ENCODE measurements around the gene SLC7A14.

SLC7A14 gene

DNA sequence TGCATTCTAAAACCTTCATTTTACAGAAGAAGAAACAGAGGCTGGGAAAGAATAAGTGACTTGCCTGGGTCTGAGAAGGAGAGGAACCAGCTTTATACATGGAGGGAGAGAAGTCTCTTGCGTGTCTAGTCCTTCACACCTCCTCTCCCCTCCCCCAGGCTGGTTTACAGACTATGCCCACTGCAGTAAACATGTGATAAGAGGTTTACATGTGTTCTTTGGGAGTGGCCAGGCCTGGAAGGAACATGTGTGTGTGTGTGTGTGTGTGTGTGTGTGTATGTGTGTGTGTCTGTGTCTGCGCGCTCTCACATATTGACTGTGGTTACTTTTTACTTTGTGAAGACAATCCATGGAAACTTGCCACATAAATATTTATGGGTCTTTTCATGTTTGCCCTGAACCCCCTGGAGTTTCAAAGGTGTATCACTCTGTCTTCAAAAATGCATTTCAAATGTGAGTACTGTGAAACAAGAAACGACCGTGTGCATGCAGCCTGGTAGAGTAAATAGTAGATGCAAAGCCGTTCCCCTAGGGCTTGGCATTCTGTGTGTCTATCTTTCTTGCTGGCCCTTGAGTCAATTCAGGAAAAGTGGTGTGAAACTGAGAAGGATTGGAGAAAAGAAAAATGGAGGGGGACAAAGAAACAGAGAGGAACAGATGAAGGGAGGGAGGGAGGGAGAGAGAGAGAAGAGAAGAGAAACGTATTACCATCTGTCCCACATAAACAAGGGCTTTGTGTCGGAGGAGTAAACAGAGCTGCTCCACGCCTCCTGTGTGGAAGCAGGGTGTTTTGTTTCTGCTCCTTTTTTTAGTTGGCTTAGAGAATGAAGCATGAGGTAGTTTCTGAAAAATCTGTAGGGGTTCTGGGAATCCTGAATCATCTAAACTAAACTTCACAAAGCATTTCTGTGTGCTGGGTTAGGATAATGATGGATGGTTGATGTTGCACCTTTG lies 115.5 kb downstream of the SLC7A14 start:
- no peak for DNase-seq (ENCODE audit: low spot score)

DNA sequence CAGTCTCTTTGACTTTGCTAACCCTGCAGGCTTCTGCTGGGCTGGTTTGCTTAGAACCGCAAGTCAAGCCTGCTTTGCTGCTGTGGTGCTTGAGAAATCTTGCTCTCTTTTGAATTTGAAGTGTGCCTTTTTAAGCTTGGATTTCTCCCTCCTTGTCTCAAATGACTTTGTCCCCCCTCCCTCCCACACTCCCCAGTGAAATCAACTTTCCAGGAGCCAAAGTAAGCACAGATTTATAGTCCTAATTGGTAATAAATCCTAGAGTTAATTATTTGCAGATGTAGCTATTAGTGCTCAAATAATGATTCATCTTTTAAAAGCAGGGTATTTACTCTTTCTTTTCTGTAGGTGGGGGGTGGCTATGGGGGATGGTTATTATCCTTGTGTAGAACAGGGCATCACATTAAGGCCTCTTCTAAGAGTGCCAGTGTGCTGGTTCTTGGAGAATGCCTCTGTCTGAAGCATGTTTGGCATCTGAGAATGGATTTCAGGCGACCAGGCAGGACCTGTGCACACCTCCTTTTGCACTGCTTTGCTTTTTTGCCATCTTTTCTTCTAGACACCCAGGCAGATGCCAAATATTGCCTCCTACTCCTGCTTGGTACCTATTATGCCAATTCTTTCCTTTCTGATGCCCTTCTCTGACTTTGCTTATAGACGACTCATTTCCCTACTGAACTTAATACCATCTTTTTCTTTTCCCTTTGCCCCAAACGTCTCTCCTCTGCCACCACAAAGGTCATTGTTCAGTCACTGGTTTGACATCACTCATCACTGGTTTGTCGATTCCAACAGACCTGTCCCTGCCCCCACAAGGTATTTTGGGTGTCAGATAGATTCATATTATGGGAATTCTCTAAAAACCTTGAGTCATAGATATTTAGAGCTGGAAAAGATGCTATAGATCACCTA lies 116.5 kb downstream of the SLC7A14 start:
- no peak for DNase-seq (ENCODE audit: low spot score)

DNA sequence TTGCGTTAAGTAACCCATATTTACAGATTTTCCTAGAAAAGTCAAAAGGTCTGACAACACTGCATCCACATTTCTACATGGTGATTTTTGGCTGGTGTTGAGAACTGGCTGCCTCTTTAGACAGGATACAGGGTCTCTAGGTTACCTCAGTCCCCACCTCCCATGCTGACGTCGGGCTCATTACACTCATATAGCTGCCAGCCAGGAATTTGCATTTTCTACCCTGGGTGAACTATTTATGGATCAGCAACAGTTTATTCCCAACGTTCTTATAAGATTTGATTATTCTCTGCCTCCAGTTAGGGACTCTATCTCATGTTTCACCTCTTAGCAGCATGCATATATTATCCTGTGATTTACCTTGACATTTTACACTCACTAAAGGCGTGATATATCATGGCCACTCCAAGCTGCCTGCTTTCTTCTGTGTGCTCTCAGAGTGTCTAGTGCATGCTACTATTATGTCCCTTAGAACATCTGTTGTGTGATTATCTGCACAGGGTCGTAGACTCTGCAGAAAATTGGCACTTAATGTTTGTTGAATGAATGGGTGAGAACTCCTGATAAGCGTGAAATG lies 118.2 kb downstream of the SLC7A14 start:
- no peak for DNase-seq (ENCODE audit: low spot score)

DNA sequence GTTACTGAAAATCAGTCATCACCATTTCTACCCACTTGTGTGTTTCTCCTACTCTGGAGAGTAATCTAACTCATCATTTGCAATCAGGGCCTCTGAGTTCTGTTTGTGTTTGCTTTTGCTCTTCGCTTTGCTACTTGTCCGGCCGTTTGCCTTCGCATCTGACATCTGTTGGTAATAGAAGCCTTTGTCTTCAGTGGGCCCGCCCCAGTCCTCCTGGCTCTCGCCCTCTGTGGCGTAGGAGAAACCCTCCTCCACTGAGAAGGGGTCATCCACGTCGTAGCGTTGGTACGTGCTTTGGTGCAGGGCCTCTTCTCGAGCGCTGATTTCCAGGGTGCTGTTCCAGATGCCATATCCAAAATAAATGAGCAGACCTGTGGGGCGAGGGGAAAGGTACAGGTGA lies 118.9 kb downstream of the SLC7A14 start:
- no peak for DNase-seq (ENCODE audit: low spot score)

DNA sequence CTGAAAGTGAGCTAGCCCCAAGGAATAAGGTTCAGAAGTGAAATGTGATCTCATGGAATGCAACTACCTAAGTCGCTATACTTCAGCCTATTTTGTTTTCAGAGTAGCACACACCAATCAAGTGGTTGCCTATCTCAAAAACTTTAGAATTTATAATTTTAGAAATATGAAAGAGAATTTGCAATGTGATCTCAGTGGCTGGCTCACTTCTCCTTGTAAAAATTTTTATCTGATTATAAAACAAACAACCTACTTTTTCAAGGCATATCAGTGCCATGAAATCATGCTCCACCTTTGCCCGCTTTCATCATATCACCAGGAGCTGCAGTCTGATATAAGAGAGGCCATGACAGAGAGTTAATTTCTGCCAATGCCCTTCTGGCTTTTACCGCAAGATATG lies 119.9 kb downstream of the SLC7A14 start:
- no peak for DNase-seq (ENCODE audit: low spot score)

DNA sequence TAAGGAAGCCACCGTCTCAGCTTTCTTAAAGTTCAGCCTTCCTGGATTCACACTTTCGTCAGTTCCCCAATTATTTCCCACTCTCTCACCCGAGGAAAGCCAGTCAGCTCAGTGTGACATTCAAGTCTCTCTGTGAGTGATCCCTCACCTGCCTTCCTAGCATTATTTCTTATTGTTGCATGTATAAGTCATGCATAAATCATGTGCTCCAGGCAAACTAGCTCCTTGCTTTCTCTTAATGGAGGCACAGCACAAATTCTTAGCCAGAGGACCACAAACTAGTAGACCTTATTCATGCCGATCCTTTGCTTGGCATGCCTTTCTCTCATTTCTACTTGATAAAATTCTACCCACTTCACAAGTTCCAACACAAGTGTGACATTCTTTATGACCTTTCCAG lies 122.9 kb downstream of the SLC7A14 start:
- no peak for DNase-seq (ENCODE audit: low spot score)

DNA sequence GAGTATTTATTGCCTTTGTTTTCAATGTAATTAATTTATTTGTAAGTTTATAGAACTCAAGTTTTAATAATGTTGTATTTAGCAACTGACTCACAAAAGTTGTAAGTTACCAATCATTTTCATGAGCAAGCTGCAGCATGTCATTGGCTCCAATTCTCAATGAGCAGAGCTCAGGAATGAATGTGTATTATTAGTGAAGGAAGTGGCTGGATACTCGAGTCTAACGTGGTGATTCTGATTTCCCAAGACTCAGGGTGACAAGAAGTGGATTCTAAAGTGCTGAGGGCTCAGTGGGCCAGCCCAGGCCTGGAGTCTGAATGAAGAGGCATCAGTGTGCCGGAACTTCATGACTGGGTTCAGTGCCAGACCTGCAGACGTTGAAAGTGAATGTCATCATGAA lies 127.6 kb downstream of the SLC7A14 start:
- DNase-seq (ENCODE audit: low spot score), result no peak

DNA sequence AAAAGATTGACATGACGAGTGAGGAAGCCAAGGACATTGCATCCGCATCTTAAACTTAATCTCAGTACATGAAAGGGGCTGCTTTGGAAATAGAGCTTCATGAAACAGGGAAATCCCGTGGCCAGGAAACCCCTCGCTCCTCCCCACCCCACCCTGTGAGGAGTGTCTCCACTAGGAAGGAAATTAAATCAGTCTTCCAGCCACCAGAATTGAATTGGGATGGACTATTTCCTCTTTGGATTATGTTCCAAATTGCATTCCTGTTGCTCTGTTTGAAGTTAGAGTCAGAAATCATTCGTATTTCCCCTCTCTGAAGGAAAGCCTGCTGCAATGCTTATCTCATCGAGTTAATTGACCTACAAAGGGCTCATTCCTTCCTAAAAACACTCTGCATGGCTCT lies 131.4 kb downstream of the SLC7A14 start:
- peak; percentile 45 for DNase-seq (ENCODE audit: low spot score)

DNA sequence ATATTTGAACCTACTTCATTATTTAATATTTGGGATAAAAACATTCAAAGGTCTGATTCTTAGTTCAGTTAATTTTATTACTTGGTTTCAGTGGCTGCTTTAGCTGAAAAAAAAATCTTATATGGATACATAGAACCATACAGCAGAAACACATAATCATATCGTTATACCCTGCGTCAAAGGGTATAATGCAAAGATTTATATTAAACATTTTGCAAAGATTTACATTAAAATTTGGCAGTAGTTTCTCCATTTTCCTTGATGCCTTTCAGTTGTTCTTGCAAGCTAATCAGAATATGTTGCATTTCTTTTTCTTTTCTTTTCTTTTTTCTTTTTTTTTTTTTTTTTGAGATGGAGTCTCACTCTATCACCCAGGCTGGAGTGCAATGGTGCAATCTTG lies 135.8 kb downstream of the SLC7A14 start:
- no peak for DNase-seq (ENCODE audit: low spot score)

DNA sequence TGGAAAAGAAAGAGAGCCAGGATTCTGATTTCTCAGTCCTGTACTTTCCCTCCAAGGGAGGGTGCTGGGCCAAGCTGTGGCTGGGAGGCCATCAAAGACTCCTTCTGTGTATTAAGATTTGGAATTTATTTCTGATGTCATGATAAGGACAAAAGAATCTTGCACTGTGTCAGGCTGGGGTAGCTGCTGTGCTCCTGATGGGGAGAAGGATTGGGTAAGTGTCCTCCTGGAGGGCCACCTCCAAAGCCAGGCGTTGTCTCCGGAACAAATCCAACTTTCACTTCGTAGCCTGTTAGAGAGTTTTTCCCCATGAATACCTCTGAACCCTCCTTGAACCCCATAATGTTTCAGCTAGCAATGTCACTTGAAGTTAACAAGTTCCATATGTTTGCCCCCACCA lies 137.3 kb downstream of the SLC7A14 start:
- no peak for DNase-seq (ENCODE audit: low spot score)

DNA sequence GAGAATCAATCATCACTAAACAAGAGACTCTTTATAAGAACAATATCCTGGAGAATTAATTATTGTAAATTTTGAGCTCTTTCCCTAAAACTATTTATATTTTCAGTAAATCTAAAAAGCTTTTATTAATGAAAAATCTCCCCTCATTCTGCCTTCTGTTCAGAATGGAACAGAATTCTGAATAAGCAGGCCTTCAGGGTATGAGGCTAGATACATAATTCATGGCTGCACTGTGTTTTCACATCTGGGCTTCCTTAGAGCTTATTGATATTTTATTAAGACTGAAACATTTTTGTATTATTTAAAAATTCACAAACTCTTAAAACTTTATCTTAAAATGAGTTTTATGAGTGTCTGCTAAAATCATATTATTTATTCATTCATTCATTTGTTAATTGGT lies 142.4 kb downstream of the SLC7A14 start:
- DNase-seq (ENCODE audit: low spot score), result no peak

DNA sequence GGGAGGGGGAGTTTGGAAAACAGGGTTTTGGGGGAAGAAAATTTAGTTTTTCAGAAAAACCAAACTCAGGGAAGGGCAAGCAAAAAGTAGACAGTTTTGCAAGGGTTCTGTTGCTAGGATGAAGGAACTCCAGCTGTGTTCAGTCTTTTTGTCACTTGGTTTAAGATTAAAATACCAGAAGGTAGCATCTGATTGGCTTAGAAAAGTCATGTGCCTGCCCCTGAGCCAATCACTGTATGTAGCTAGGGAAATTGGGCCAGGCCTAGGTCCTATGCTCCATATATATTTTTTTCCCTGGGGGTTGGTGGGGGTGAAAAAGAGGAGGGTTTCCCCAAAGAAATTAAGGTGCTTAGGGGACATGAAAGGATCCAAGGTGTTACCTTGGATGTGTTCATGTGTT lies 142.9 kb downstream of the SLC7A14 start:
- no peak for DNase-seq (ENCODE audit: low spot score)

DNA sequence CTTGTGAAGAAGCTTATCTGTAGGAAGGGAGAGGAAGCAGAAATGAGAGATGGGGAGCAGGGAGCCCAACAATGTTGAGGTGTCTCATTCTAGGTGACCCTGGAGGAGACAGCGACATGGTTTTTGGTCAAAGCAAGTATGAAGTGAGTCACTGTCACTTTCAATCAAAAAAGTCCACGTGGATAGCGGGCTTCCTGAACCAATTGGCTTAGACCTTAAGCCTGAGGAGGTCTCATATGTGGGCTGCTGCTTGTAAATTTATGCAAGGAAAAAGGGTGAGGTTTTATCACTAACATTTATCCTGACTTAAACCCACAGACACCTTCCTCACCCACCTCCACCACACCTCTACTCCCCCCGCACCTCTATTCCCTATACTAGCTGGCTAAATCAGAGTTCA lies 144.5 kb downstream of the SLC7A14 start:
- DNase-seq (ENCODE audit: low spot score), result no peak

DNA sequence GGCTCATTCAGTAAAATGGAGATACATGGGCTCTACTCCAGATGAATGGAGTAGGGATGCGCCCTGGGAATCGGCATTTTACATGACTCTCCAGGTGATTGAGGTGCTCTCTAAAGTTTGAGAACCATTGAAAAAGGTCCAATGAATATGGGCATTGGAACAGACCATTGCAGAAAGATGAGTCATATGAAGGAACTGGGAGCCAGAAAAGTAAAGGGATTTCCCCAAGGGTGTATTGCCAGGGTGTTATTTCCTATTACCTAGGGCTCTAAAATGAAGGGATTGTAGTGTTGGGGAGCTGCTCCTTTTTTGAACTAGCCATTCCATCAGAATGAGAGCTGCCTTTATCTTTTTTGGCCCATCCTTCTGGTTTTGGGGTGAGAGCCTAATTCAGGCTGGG lies 145.5 kb downstream of the SLC7A14 start:
- no peak for DNase-seq (ENCODE audit: low spot score)

DNA sequence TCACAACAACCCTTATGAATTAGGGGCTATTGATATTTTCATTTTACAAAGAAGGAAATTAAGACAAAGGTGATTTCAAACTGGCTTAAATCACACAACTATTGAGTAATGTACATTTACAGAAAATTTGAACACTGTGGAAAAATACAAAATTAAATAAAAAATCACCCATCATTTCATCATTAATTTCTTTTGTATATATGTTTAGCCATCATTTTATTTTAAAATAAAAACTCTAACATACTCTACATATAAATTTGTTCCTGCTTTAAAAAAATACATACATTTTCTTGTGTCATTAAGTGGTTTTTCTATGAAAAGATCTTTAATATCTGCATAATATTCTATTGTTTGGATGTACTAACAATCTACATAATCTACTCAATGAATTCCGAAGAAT lies 147.0 kb downstream of the SLC7A14 start:
- no peak for DNase-seq (ENCODE audit: low spot score)

DNA sequence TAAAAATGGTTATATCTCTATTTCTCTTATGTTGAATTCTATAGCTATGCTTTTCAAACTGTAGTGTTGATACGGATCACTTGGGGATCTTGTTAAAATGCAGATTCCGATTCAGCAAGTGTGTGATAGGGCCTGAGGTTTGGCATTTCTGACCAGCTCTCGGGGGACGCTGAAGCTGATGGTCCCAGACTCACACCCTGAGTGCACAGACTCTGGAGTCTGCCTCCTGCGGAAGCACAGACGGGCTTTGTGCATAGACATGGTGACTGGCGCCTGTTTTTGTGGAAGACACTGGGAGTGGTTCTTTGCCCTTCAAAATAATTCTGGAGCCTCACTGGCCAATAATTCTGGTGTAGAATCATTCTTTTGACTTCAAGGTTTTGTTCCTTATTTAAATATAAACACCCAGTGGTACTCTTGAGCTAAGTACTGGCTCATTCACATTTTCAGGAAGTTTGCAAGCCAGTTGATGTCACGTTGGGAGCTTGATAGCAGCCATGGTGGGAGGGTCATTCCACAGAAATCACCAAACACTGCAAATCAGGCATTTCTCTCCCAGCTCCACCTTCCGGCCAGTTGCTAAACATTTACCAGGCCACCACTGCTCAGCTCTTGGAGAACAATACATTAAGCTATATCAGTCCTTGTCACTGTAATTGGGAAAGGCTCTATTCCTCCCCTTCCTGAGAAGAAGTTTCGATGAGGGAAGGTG lies 148.0 kb downstream of the SLC7A14 start:
- no peak for DNase-seq (ENCODE audit: low spot score)

DNA sequence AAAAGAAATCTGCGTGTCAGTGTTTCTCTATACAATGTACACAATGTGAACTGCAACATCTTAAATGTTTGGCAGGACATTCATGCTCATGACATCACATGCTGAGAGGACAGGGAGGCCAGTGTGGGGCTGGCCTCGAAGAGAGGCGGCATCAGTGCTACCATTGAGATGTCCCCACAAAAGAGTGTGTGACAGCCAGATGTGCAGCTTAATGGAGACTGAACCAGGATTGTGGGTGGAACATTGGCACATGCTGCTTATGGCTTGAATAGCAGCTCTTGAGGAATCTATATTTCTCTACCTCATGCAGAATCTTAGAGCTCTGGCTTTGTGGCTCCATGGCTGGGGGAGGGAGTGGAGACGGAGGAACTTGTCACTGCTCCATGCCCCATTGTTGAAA lies 148.7 kb downstream of the SLC7A14 start:
- DNase-seq (ENCODE audit: low spot score), result no peak

DNA sequence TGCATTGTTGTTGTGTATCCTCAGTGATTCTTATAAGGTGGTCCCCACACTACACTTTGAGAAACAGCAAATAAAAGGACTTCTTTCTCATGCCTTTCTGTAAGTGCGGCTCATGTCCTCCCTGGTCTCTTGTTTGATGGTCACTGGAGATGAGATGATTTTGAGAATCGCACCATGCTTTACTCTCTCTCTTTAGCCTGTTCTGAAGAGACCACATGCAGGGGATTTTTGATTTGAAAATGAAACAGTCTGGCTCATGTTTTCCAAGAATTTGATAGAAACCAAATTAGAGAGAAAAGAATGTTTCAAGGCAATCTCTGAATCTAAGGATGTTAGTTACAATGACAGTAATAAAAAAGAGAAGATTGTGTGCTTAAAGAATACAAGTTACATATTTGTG lies 149.2 kb downstream of the SLC7A14 start:
- DNase-seq (ENCODE audit: low spot score), result no peak

DNA sequence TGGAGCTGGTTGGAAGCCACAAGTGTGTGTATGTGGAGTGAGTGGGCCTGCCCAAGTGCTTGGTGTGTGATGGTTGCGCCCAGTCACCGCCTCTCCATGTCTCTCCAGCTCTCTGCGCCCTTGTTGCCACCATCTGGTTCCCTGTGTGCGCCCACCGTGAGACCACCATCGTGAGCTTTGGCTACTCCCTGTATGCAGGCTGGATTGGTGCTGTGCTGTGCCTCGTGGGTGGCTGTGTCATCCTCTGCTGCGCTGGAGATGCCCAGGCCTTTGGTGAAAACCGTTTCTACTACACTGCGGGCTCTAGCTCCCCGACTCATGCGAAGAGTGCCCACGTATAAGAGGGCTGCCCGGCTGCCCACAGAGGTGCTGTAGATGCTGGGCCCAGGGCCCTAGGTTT lies 153.5 kb downstream of the SLC7A14 start:
- DNase-seq (ENCODE audit: low spot score), result no peak

DNA sequence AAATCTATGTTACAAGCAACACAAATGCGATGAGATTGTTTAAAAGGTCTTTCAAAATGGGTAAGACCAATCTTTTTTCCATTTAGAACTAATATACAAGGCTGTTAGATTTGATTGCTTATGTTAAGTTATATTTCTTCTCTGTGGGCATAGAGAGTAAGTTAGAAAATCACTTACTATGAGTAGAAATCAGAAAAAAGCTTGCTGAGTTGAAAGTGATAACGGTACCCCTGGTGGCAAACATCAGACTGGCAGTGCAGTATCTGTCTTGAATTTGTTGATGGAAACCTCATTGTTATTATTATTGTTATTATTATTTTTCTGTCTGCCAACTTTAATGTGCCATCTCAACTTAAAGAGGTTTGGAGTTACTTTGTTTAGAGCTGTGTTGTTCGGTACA lies 154.8 kb downstream of the SLC7A14 start:
- DNase-seq (ENCODE audit: low spot score), result no peak

DNA sequence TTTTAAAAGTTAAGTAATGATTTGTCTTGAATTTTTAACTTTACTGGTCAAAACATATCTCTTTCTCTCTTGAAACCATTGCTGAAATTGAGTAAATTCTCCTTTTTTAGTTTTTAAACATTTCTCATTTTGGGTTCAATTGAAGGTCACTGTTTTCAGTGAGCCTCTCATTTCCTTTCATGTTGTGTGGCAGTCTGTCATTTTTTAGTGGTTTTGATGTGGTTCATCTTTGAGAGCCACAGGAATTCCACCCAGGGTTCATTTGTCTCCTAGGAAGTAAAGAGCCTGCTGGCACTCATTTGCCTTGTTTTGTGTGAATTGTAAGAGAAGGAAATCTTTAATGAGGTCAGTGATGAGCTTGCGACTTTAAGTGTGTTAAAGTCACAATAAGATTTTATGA lies 156.8 kb downstream of the SLC7A14 start:
- no peak for DNase-seq (ENCODE audit: low spot score)

DNA sequence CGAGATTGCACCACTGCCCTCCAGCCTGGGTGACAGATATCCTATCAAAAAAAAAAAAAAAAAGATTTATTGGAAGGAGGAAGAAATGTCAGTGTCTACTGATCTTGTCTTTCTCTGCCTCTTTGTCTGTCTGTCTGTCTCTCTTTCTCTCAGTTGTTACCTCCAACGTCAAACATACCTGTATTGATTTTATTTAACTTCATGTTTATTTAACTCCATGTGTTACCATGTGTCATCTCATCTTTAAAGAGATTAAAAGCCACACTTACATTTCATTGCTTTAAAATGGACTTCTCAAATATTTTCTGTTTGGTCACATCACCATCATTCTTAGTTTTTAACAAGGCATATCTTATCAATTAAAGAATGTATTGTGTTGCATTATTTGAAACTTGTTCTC lies 157.8 kb downstream of the SLC7A14 start:
- DNase-seq (ENCODE audit: low spot score), result no peak
